Activated gamma-delta T cell (primary cell): ENCODE measurements around the gene PCP4.

ENCODE experiments used
- DNase-seq: peaks from one replicate; lab custom pipeline; 2025; lab: John Stamatoyannopoulos, UW

Gene PCP4

GRCh38 chr21:39972976-39973770, 105.9 kb downstream of the PCP4 start:
- no peak for DNase-seq

GRCh38 chr21:39976800-39977199, 109.6 kb downstream of the PCP4 start:
- no peak for DNase-seq
